GM23338 (cell line): ENCODE data around the gene CALCOCO1.

Source experiments
- CREB1 ChIP-seq: fragments of 250-450 bp; sonication (Bioruptor Pico); IDR thresholded peaks from 2 replicates; pipeline ENCODE4 v1.5.0; 2020; ENCODE audit warnings: low read depth, mild to moderate bottlenecking, moderate library complexity
- CTCF ChIP-seq, 2 experiments: fragments of 200-600 bp in 1 of 2; sonication (generic) in 1 of 2; conservative IDR thresholded peaks; 2 replicates each; pipeline versions ENCODE4 v1.5.1 to v1.6.1; 2016 to 2017; ENCODE audit warnings: antibody characterized with exemption in 2 of 2, low read depth in 2 of 2, mild to moderate bottlenecking in 2 of 2, moderate library complexity in 1 of 2
- EZH2 ChIP-seq: fragments of 200-600 bp; sonication (generic); IDR thresholded peaks from one replicate; pipeline ENCODE4 v1.8.0; 2017; ENCODE audit warnings: antibody characterized with exemption, mild to moderate bottlenecking, low read depth; ENCODE audit not compliant: unreplicated experiment
- EZH2phosphoT487 ChIP-seq: fragments of 200-600 bp; sonication (generic); IDR thresholded peaks from one replicate; pipeline ENCODE4 v1.8.1; 2018; ENCODE audit warnings: antibody characterized with exemption; ENCODE audit not compliant: unreplicated experiment
- POLR2AphosphoS5 ChIP-seq: IDR thresholded peaks from 2 replicates; pipeline ENCODE4 v1.6.1; 2016; ENCODE audit warnings: antibody characterized with exemption, low read depth
- REST ChIP-seq: IDR thresholded peaks from one replicate; pipeline ENCODE4 v1.6.1; 2018; ENCODE audit warnings: antibody characterized with exemption; ENCODE audit not compliant: unreplicated experiment
- ZNF114 ChIP-seq: fragments of 250-450 bp; sonication (Bioruptor Pico); IDR thresholded peaks from 2 replicates; pipeline ENCODE4 v1.5.0; 2020; ENCODE audit warnings: mild to moderate bottlenecking, moderate library complexity
- ZNF331 ChIP-seq: fragments of 250-450 bp; sonication (Bioruptor Pico); IDR thresholded peaks from 2 replicates; pipeline ENCODE4 v1.5.0; 2020; ENCODE audit warnings: low read depth, mild to moderate bottlenecking, moderate library complexity

- TF ChIP-seq CTCF (conservative IDR thresholded peaks at IDR 0.05; ENCODE audit: low read depth in 2 of 2) (no peak), ZNF114 (no peak), POLR2AphosphoS5 (no peak), EZH2 (no peak), ZNF331 (CRISPR knock-in tag) (no peak), REST (no peak), CREB1 (CRISPR knock-in tag) (no peak), EZH2phosphoT487 (no peak)
Measured at GRCh38 chr12:53758730-53759103, 31.5 kb upstream of the CALCOCO1 start.
